T-helper 2 cell treated with Interferon-gamma antibody and Interleukin-4, amounts not matched to agents 5 μg/mL and 100 μg/mL, for 36 hours (primary cell): ENCODE measurements around the gene RAB6B.

Experiments
- DNase-seq: peaks from one replicate; pipeline ENCODE4 v3.0.0; 2021; ENCODE audit warnings: low spot score
- H3K27ac Mint-ChIP-seq: one replicate; pipeline ENCODE4 v1.8.0; 2021; ENCODE audit warnings: mild to moderate bottlenecking, mixed read lengths
- H3K27me3 Mint-ChIP-seq: one replicate; pipeline ENCODE4 v1.8.0; 2021; ENCODE audit warnings: low read depth, mixed read lengths
- H3K36me3 Mint-ChIP-seq: one replicate; pipeline ENCODE4 v1.8.0; 2021; ENCODE audit warnings: low read depth, mixed read lengths
- H3K4me1 Mint-ChIP-seq: one replicate; pipeline ENCODE4 v1.8.0; 2021; ENCODE audit warnings: low read depth, mixed read lengths
- H3K4me3 Mint-ChIP-seq: one replicate; pipeline ENCODE4 v1.8.0; 2022; ENCODE audit warnings: mild to moderate bottlenecking, moderate library complexity, mixed read lengths
- H3K9me3 Mint-ChIP-seq: one replicate; pipeline ENCODE4 v1.8.0; 2021; ENCODE audit warnings: mixed read lengths

The RAB6B gene

GRCh38 chr3:133775835-133776234, 119.8 kb downstream of the RAB6B start:
- Mint-ChIP-seq H3K27ac (no peak overlapping the region), H3K9me3 (no peaks in the 10 kb centered on the region), H3K27me3 (peaks cover 10% of the 10 kb centered on the region), H3K4me3 (no peak overlapping the region), H3K4me1 (no peaks in the 10 kb centered on the region), H3K36me3 (no peaks in the 10 kb centered on the region)
- no peak for DNase-seq

DNA sequence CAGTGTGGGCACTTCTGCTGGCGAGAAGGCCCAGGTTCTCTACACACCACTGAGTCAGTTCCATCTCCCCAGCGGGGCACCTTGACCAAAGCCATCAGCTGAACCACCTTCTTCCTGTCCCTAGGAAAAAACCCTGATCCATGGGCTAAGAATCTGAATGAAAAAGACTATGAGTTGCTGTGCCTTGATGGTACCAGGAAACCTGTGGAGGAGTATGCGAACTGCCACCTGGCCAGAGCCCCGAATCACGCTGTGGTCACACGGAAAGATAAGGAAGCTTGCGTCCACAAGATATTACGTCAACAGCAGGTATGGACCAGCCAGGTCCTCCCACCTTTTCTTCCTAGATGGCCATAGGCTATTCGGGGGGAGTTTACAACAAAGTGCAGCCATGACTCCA, 120.4 kb downstream of the RAB6B start:
- Mint-ChIP-seq H3K27ac (no peak overlapping the region), H3K4me1 (no peaks in the 10 kb centered on the region), H3K9me3 (no peaks in the 10 kb centered on the region), H3K4me3 (no peak overlapping the region), H3K27me3 (peaks cover 10% of the 10 kb centered on the region), H3K36me3 (no peaks in the 10 kb centered on the region)
- DNase-seq: no peak
